GM23248 (cell line): ENCODE measurements around the gene HK1. TPM values are rescaled to one million over a fixed set of nuclear protein-coding genes. Genes with fewer than 3 reads are reported as not detected.

ENCODE experiments used
- DNase-seq: peaks from one replicate; pipeline ENCODE4 v3.0.0-alpha.2; 2015
- H2AFZ ChIP-seq: fragments of 200-600 bp; sonication (generic); 2 replicates; pipeline ENCODE4 v1.6.1; 2016; ENCODE audit warnings: antibody characterized with exemption
- H3F3A ChIP-seq: fragments of 200-600 bp; sonication (generic); 2 replicates; pipeline ENCODE4 v1.6.1; 2016; ENCODE audit warnings: mild to moderate bottlenecking, antibody characterized with exemption, mixed run types; ENCODE audit not compliant: insufficient read depth
- H3K27ac ChIP-seq: fragments of 200-600 bp; sonication (generic); 2 replicates; pipeline ENCODE4 v1.5.1; 2016; ENCODE audit warnings: mild to moderate bottlenecking
- H3K27me3 ChIP-seq: fragments of 200-600 bp; sonication (generic); replicated peaks from 2 replicates; pipeline ENCODE4 v1.6.1; 2016; ENCODE audit warnings: mild to moderate bottlenecking; ENCODE audit not compliant: insufficient read depth
- H3K36me3 ChIP-seq: fragments of 200-600 bp; sonication (generic); 2 replicates; pipeline ENCODE4 v1.6.1; 2016; ENCODE audit warnings: low read depth, mild to moderate bottlenecking
- H3K4me1 ChIP-seq: fragments of 200-600 bp; sonication (generic); 2 replicates; pipeline ENCODE4 v1.6.1; 2016; ENCODE audit warnings: mild to moderate bottlenecking; ENCODE audit not compliant: insufficient read depth
- H3K4me2 ChIP-seq: fragments of 200-600 bp; sonication (generic); one replicate; pipeline ENCODE4 v1.6.1; 2016; ENCODE audit warnings: mild to moderate bottlenecking; ENCODE audit not compliant: unreplicated experiment
- H3K4me3 ChIP-seq: fragments of 200-600 bp; sonication (generic); 2 replicates; pipeline ENCODE4 v1.5.1; 2016; ENCODE audit warnings: mild to moderate bottlenecking
- H3K79me2 ChIP-seq: fragments of 200-600 bp; sonication (generic); 2 replicates; pipeline ENCODE4 v1.6.1; 2016; ENCODE audit warnings: mild to moderate bottlenecking; ENCODE audit not compliant: insufficient read depth
- H3K9ac ChIP-seq: fragments of 200-600 bp; sonication (generic); 2 replicates; pipeline ENCODE4 v1.6.1; 2016; ENCODE audit warnings: mild to moderate bottlenecking
- H3K9me2 ChIP-seq: fragments of 200-600 bp; sonication (generic); 2 replicates; pipeline ENCODE4 v1.6.1; 2016; ENCODE audit warnings: mixed run types, mild to moderate bottlenecking, moderate library complexity; ENCODE audit not compliant: insufficient read depth
- H3K9me3 ChIP-seq: fragments of 200-600 bp; sonication (generic); one replicate; pipeline ENCODE4 v1.6.1; 2017; ENCODE audit warnings: low read depth
- H4K20me1 ChIP-seq: fragments of 200-600 bp; sonication (generic); 2 replicates; pipeline ENCODE4 v1.6.0; 2016; ENCODE audit not compliant: insufficient read depth
- EZH2 ChIP-seq: fragments of 200-600 bp; sonication (generic); IDR thresholded peaks from 2 replicates; pipeline ENCODE4 v1.6.1; 2018; ENCODE audit warnings: antibody characterized with exemption, mild to moderate bottlenecking; ENCODE audit not compliant: insufficient read depth, poor library complexity, severe bottlenecking
- EZH2phosphoT487 ChIP-seq: fragments of 200-600 bp; sonication (generic); IDR thresholded peaks from 2 replicates; pipeline ENCODE4 v1.6.1; 2018; ENCODE audit warnings: antibody characterized with exemption, moderate library complexity, mild to moderate bottlenecking, low read depth; ENCODE audit not compliant: insufficient read depth
- WGBS, 2 experiments: methylation state at CpG; one replicate each; pipeline ENCODE4 v1.1.6; 2015 to 2017; ENCODE audit warnings: low lambda C conversion rate in 2 of 2, low coverage in 1 of 2; ENCODE audit errors: missing lambda C conversion rate in 2 of 2; 5-methylcytosine and 5-hydroxymethylcytosine counted together
- in situ Hi-C: fragments of 300-500 bp; cut with MboI; formaldehyde crosslinking; loops from 2 replicates; pipeline ENCODE4 v1.15.0; 2020
- polyA plus RNA-seq: library from polyadenylated mRNA; unstranded; fragments of >200 nt; fragmentation: Nextera tagmentation; extraction: Ambion mirVana; gene quantifications from 2 replicates; pipeline ENCODE4 v1.2.1, GENCODE V29; 2016
- total RNA-seq: library from RNA; depleted of rRNA; stranded (reverse); fragments of >200 nt; shearing (Covaris generic); gene quantifications from 2 replicates; pipeline ENCODE4 v1.2.3, GENCODE V29; 2014

The HK1 gene
- total and polyA plus RNA-seq, 2 experiments from 2014 or later = 96.6 to 134 TPM

DNA sequence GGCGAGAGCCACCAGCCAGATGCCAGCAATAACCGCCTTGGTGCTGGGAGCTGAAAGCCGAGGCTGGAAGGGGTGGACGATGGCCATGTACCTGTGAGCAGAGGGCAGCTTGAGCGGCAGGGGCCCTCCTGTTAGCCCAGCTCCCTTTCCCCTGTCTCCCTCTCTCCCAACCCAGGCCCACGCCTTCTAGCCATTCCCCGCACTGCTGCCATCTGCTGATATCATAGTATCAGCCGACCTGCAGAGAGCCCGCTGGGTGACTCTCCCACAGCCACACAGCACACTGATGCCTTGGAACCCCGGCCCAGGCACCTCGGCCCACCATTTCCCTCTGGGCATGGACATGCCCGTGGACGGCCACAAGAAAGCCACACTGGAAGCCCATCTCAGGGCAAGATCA lies 136.8 kb downstream of the HK1 start:
- DNase-seq = no peak
- no peak overlapping the region for H2AFZ ChIP-seq
- H3F3A ChIP-seq = 0 out of 2 replicates have a peak, but pooled peaks cover 6% of the 10 kb centered on the region
- H3K27me3 ChIP-seq = peaks cover 5% of the 10 kb centered on the region; the same call in 1 of the 2 replicates
- TF ChIP-seq EZH2 = no peak
- no peak for TF ChIP-seq EZH2phosphoT487
- no peaks in the 10 kb centered on the region for H3K9me3 ChIP-seq
- H3K4me3 ChIP-seq = no peak overlapping the region
- H3K4me1 ChIP-seq = no peaks in the 10 kb centered on the region
- no peak overlapping the region for H3K9ac ChIP-seq
- H3K9me2 ChIP-seq = no peaks in the 10 kb centered on the region
- no peaks in the 10 kb centered on the region for H3K36me3 ChIP-seq
- in situ Hi-C loops = loop anchor here (5.0 to 25.0 kb wide), 2 partner anchors 87 to 428 kb away; partner anchors contain the start of gene KIFBP
- no peaks in the 10 kb centered on the region for H4K20me1 ChIP-seq
- H3K4me2 ChIP-seq = no peak overlapping the region
- H3K27ac ChIP-seq = no peak overlapping the region
- WGBS, 2 experiments = 60 to 65% methylated on average over 12 to 13 of the region's 13 CpGs
- H3K79me2 ChIP-seq = no peaks in the 10 kb centered on the region

DNA sequence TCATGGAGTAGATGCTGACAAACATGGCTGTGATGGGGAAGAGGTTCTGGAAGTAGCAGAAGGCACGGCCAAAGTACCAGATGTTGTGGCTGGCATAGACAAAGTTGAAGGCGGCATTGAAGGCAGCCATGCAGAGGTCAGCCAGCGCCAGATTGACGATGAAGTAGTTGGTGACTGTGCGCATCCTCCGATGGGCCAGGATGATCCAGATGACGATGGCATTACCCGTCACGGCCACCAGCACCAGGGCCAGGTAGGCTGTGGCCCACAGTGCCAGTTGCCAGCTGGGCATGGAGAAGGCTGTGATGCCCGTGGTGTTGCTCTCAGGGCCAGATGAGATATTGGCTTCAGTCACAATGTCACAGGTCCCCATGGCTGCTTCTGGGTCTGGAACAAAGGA lies 137.7 kb downstream of the HK1 start:
- no peaks in the 10 kb centered on the region for H3K4me1 ChIP-seq
- no peak overlapping the region for H3K4me2 ChIP-seq
- H3F3A ChIP-seq = 0 out of 2 replicates have a peak, but pooled peaks cover 1% of the 10 kb centered on the region
- no peaks in the 10 kb centered on the region for H3K36me3 ChIP-seq
- no peaks in the 10 kb centered on the region for H3K9me3 ChIP-seq
- in situ Hi-C loops = loop anchor here (5.0 to 25.0 kb wide), 2 partner anchors 86 to 429 kb away; partner anchors contain the start of gene KIFBP
- H3K79me2 ChIP-seq = no peaks in the 10 kb centered on the region
- WGBS, 2 experiments = 69 to 75% methylated on average over 10 of the region's 10 CpGs
- no peak overlapping the region for H3K4me3 ChIP-seq
- DNase-seq = no peak
- TF ChIP-seq EZH2 (no peak), EZH2phosphoT487 (no peak)
- no peaks in the 10 kb centered on the region for H3K9me2 ChIP-seq
- no peak overlapping the region for H3K9ac ChIP-seq
- no peak overlapping the region for H2AFZ ChIP-seq
- H4K20me1 ChIP-seq = no peaks in the 10 kb centered on the region
- peaks cover 5% of the 10 kb centered on the region; the same call in 1 of the 2 replicates for H3K27me3 ChIP-seq
- no peak overlapping the region for H3K27ac ChIP-seq

DNA sequence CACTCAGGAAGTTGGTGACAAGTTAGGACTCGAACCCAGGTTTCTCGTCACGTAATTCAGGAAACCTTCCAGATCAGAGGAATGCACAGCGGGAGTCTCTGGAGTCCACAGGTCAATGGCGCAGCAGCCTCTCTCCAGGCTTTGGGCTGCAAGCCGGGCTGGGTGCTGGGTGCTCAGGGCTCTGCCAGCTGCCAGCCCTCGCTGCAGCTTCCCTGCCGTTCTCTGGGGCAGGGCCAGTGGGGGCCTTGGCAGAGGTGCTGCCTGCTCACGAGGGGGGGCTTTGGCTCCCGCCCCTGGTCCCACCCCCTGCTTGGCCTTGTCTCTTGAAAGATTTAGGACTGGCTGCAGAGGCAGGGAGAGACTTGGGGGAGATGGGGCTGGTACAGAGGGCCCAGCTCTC lies 138.4 kb downstream of the HK1 start, which contains the start of gene TACR2:
Gene TACR2, minus strand, starts transcription at position 224 of the 400 bp plus-strand sequence. CDS start 595 bp downstream, outside the sequence.
- in situ Hi-C loops = loop anchor here (5.0 to 25.0 kb wide), 2 partner anchors 86 to 429 kb away; partner anchors contain the start of gene KIFBP
- no peaks in the 10 kb centered on the region for H3K9me2 ChIP-seq
- DNase-seq = no peak
- H3F3A ChIP-seq = no peaks in the 10 kb centered on the region
- no peak within 1 kb of the TSS for H3K27ac ChIP-seq
- no peaks in the 10 kb centered on the region for H3K36me3 ChIP-seq
- 54 to 57% methylated on average over 10 of the region's 10 CpGs for WGBS, 2 experiments
- no peaks in the 10 kb centered on the region for H3K4me1 ChIP-seq
- TF ChIP-seq EZH2phosphoT487 = no peak
- TF ChIP-seq EZH2 = no peak
- no peaks in the 10 kb centered on the region for H3K79me2 ChIP-seq
- H3K4me2 ChIP-seq = no peak within 1 kb of the TSS
- H4K20me1 ChIP-seq = no peaks in the 10 kb centered on the region
- no peaks in the 10 kb centered on the region for H3K9me3 ChIP-seq
- H3K4me3 ChIP-seq = no peak within 1 kb of the TSS
- no peak within 1 kb of the TSS for H2AFZ ChIP-seq
- H3K9ac ChIP-seq = no peak within 1 kb of the TSS
- peaks cover 5% of the 10 kb centered on the region; the same call in 1 of the 2 replicates for H3K27me3 ChIP-seq

DNA sequence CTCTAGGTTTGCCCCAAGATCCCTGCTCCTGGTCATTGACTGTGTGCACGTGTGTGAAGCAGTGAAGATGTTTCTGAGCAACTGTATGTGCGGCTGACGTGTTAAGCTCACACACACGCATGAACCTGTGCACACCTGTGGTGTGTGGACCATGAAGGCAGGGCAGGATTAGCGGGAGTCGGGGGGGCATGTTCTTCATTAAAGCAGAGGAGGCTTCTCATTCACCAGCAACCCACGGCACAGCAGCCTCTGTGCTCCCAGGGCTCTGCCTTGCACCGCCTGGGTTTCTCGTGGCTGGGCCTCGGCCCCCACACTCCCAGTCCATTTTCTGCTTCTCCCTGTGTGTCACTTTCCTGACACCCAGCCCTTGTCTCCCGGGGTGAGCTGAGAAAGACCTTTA lies 139.2 kb downstream of the HK1 start:
- in situ Hi-C loops = loop anchor here (5.0 to 25.0 kb wide), 2 partner anchors 85 to 430 kb away; partner anchors contain the start of gene KIFBP
- H3K4me2 ChIP-seq = no peak overlapping the region
- TF ChIP-seq EZH2 = no peak
- no peak for TF ChIP-seq EZH2phosphoT487
- H3K4me3 ChIP-seq = no peak overlapping the region
- H3K4me1 ChIP-seq = no peaks in the 10 kb centered on the region
- no peaks in the 10 kb centered on the region for H3F3A ChIP-seq
- no peak overlapping the region for H2AFZ ChIP-seq
- WGBS, 2 experiments = 68 to 70% methylated on average over 10 to 11 of the region's 11 CpGs
- no peak overlapping the region for H3K9ac ChIP-seq
- H4K20me1 ChIP-seq = no peaks in the 10 kb centered on the region
- H3K9me3 ChIP-seq = no peaks in the 10 kb centered on the region
- H3K27me3 ChIP-seq = peaks cover 5% of the 10 kb centered on the region; the same call in 1 of the 2 replicates
- no peaks in the 10 kb centered on the region for H3K36me3 ChIP-seq
- no peaks in the 10 kb centered on the region for H3K79me2 ChIP-seq
- H3K27ac ChIP-seq = no peak overlapping the region
- H3K9me2 ChIP-seq = no peaks in the 10 kb centered on the region
- no peak for DNase-seq
